Measurements from ENCODE around the gene OSM.

DNA sequence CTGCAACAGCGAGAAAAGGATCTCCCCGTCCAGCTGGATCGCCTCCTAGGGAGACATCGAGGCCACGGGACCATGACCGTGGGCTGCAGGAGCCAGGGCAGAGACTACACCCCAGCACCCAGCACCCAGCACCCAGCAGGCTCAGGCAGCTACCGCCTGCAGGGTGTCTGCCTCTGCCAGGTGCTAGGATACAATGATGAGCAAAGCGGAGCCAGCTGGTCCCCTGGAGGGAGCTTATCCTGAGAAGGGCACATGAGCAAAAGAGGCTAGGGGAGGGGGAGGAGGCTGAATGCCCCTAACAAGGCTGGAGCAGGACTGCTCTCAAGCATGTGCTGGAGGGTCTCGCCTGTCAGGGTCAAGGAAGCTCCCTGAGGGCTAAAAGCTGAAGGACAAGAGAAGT lies 27.4 kb upstream of the OSM start:
- TF ChIP-seq, protein P1, sequence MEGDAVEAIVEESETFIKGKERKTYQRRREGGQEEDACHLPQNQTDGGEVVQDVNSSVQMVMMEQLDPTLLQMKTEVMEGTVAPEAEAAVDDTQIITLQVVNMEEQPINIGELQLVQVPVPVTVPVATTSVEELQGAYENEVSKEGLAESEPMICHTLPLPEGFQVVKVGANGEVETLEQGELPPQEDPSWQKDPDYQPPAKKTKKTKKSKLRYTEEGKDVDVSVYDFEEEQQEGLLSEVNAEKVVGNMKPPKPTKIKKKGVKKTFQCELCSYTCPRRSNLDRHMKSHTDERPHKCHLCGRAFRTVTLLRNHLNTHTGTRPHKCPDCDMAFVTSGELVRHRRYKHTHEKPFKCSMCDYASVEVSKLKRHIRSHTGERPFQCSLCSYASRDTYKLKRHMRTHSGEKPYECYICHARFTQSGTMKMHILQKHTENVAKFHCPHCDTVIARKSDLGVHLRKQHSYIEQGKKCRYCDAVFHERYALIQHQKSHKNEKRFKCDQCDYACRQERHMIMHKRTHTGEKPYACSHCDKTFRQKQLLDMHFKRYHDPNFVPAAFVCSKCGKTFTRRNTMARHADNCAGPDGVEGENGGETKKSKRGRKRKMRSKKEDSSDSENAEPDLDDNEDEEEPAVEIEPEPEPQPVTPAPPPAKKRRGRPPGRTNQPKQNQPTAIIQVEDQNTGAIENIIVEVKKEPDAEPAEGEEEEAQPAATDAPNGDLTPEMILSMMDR (tag by site-specific recombination; IDR thresholded peaks at IDR 0.05), result no peak
- TF ChIP-seq ZNF239 (tag by site-specific recombination; IDR thresholded peaks at IDR 0.05), result no peak
- TF ChIP-seq, protein P2, sequence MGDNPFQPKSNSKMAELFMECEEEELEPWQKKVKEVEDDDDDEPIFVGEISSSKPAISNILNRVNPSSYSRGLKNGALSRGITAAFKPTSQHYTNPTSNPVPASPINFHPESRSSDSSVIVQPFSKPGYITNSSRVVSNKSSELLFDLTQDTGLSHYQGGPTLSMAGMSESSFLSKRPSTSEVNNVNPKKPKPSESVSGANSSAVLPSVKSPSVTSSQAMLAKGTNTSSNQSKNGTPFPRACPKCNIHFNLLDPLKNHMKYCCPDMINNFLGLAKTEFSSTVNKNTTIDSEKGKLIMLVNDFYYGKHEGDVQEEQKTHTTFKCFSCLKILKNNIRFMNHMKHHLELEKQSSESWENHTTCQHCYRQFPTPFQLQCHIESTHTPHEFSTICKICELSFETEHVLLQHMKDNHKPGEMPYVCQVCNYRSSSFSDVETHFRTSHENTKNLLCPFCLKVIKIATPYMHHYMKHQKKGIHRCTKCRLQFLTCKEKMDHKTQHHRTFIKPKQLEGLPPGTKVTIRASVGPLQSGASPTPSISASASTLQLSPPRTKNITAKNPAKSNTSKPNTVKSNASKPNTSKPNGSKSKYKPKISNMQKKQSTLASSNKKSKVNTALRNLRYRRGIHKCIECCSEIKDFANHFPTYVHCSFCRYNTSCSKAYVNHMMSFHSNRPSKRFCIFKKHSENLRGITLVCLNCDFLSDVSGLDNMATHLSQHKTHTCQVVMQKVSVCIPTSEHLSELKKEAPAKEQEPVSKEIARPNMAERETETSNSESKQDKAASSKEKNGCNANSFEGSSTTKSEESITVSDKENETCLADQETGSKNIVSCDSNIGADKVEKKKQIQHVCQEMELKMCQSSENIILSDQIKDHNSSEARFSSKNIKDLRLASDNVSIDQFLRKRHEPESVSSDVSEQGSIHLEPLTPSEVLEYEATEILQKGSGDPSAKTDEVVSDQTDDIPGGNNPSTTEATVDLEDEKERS (tag by site-specific recombination; IDR thresholded peaks at IDR 0.05), result no peak
- TF ChIP-seq ZNF274 (IDR thresholded peaks at IDR 0.05; ENCODE audit: low read length), result no peak
- TF ChIP-seq ZNF274 (tag by site-specific recombination; IDR thresholded peaks at IDR 0.05; ENCODE audit: borderline replicate concordance), result no peak
- TF ChIP-seq, protein P3, sequence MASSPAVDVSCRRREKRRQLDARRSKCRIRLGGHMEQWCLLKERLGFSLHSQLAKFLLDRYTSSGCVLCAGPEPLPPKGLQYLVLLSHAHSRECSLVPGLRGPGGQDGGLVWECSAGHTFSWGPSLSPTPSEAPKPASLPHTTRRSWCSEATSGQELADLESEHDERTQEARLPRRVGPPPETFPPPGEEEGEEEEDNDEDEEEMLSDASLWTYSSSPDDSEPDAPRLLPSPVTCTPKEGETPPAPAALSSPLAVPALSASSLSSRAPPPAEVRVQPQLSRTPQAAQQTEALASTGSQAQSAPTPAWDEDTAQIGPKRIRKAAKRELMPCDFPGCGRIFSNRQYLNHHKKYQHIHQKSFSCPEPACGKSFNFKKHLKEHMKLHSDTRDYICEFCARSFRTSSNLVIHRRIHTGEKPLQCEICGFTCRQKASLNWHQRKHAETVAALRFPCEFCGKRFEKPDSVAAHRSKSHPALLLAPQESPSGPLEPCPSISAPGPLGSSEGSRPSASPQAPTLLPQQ (tag by site-specific recombination; IDR thresholded peaks at IDR 0.05), result no peak
- TF ChIP-seq ZNF792 (tag by site-specific recombination; IDR thresholded peaks at IDR 0.05), result no peak
- TF ChIP-seq ZNF24 (tag by site-specific recombination; IDR thresholded peaks at IDR 0.05), result no peak
- TF ChIP-seq, protein P4, sequence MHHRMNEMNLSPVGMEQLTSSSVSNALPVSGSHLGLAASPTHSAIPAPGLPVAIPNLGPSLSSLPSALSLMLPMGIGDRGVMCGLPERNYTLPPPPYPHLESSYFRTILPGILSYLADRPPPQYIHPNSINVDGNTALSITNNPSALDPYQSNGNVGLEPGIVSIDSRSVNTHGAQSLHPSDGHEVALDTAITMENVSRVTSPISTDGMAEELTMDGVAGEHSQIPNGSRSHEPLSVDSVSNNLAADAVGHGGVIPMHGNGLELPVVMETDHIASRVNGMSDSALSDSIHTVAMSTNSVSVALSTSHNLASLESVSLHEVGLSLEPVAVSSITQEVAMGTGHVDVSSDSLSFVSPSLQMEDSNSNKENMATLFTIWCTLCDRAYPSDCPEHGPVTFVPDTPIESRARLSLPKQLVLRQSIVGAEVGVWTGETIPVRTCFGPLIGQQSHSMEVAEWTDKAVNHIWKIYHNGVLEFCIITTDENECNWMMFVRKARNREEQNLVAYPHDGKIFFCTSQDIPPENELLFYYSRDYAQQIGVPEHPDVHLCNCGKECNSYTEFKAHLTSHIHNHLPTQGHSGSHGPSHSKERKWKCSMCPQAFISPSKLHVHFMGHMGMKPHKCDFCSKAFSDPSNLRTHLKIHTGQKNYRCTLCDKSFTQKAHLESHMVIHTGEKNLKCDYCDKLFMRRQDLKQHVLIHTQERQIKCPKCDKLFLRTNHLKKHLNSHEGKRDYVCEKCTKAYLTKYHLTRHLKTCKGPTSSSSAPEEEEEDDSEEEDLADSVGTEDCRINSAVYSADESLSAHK (tag by site-specific recombination; IDR thresholded peaks at IDR 0.05), result no peak
- no peak for TF ChIP-seq FEZF1 (tag by site-specific recombination; IDR thresholded peaks at IDR 0.05)
